K562 (cell line): ENCODE measurements around the gene ADAM20. TPM values are rescaled to one million over a fixed set of nuclear protein-coding genes. Genes with fewer than 3 reads are reported as not detected.

ENCODE experiments used
- ATAC-seq: fragments of 200-7000 bp; cut with Tn5 transposase; 3 replicates; pipeline ENCODE4 v1.9.1; 2020; ENCODE audit warnings: moderate library complexity
- Bru-seq: library from RNA; stranded (reverse); fragments of 400-500 nt; gene quantifications from one replicate; lab custom pipeline; 2021; lab: Mats Ljungman, UMichigan
- BruChase-seq, 2 experiments: library from RNA; stranded (reverse); fragments of 400-500 nt; gene quantifications; one replicate each; lab custom pipeline; 2021; lab: Mats Ljungman, UMichigan
- BruUV-seq: library from RNA; stranded (reverse); fragments of 400-500 nt; replicated peaks from 2 replicates; lab custom pipeline; 2021; lab: Mats Ljungman, UMichigan
- CTCF ChIA-PET: fragments of 300-600 bp; formaldehyde crosslinking; extraction: SDS; loops from one replicate; lab custom pipeline; 2021; ENCODE audit warnings: low intra/inter-chr PET ratio; lab: Yijun Ruan, JAX
- POLR2A ChIA-PET: fragments of 300-600, 350-650 bp; sonication (Branson Sonifier 250); formaldehyde crosslinking; extraction: SDS; loops from one replicate; lab custom pipeline; 2021; ENCODE audit warnings: antibody characterized with exemption, inconsistent platforms; lab: Yijun Ruan, JAX
- DNase-seq, 4 experiments: peaks; one replicate each; pipeline versions ENCODE4 v3.0.0 to v3.0.0-alpha.2; 2011 to 2018; ENCODE audit warnings: low spot score in 3 of 4, mixed read lengths in 3 of 4; ENCODE audit errors: extremely low read depth in 1 of 4
- FAIRE-seq: peaks from 2 replicates; lab custom pipeline; 2011; peaks lifted over from hg19 to GRCh38; lab: Jason Lieb, UNC
- H2AFZ ChIP-seq: 2 replicates; pipeline ENCODE4 v1.6.0; 2011; ENCODE audit warnings: low read depth, low read length, control low read depth, inconsistent platforms
- H3K27ac ChIP-seq: fragments of 200-600 bp; 3 replicates; pipeline ENCODE4 v1.8.0; 2011; ENCODE audit warnings: low read depth, mild to moderate bottlenecking, control low read depth, inconsistent platforms, low read length, moderate library complexity, mixed read lengths; ENCODE audit errors: extremely low read depth
- H3K27me3 ChIP-seq, 2 experiments: fragments of 300-600 bp in 1 of 2; 2 replicates in 1 of 2; 3 replicates in 1 of 2; pipeline versions ENCODE4 v1.6.0 to v1.8.0; 2011; ENCODE audit warnings: inconsistent platforms in 2 of 2, low read length in 2 of 2, mild to moderate bottlenecking in 1 of 2, mixed read lengths in 1 of 2, moderate library complexity in 1 of 2; ENCODE audit not compliant: control insufficient read depth in 2 of 2, insufficient read depth in 2 of 2
- H3K36me3 ChIP-seq: fragments of 300-600 bp; 3 replicates; pipeline ENCODE4 v1.8.0; 2011; ENCODE audit warnings: mild to moderate bottlenecking, low read length, inconsistent platforms; ENCODE audit not compliant: control insufficient read depth, insufficient read depth
- H3K4me1 ChIP-seq, 2 experiments: fragments of 200-600 bp in 1 of 2; replicated peaks in 1 of 2; 2 replicates in 1 of 2; 3 replicates in 1 of 2; pipeline versions ENCODE4 v1.5.1 to v1.8.0; 2011; ENCODE audit warnings: inconsistent platforms in 2 of 2, low read length in 2 of 2, mild to moderate bottlenecking in 1 of 2, mixed read lengths in 1 of 2, moderate library complexity in 1 of 2; ENCODE audit not compliant: control insufficient read depth in 2 of 2, insufficient read depth in 2 of 2
- H3K4me2 ChIP-seq: 2 replicates; pipeline ENCODE4 v1.6.1; 2011; ENCODE audit warnings: low read length, control low read depth, inconsistent platforms, mixed read lengths; ENCODE audit not compliant: insufficient read depth
- H3K4me3 ChIP-seq: fragments of 200-600 bp; sonication (generic), shearing (Covaris generic); 2 replicates; pipeline ENCODE4 v1.5.1; 2016; ENCODE audit warnings: control low read depth, inconsistent platforms
- H3K79me2 ChIP-seq: fragments of 200-600 bp; 3 replicates; pipeline ENCODE4 v1.8.0; 2011; ENCODE audit warnings: low read length, inconsistent platforms; ENCODE audit not compliant: control insufficient read depth, insufficient read depth
- H3K9ac ChIP-seq, 2 experiments: 2 replicates each; pipeline versions ENCODE4 v1.6.0 to v1.6.1; 2011; ENCODE audit warnings: low read depth in 2 of 2, low read length in 2 of 2, control low read depth in 1 of 2, inconsistent platforms in 1 of 2, mild to moderate bottlenecking in 1 of 2, mixed read lengths in 1 of 2; ENCODE audit not compliant: insufficient read depth in 1 of 2
- H3K9me1 ChIP-seq: one replicate; pipeline ENCODE4 v1.6.0; 2011; ENCODE audit warnings: inconsistent platforms, mild to moderate bottlenecking, low read length, moderate library complexity; ENCODE audit not compliant: control insufficient read depth, insufficient read depth
- H3K9me3 ChIP-seq: replicated peaks from 2 replicates; pipeline ENCODE4 v1.5.1; 2011; ENCODE audit warnings: low read depth, low read length, inconsistent platforms; ENCODE audit not compliant: control insufficient read depth, insufficient read depth
- H4K20me1 ChIP-seq: replicated peaks from 2 replicates; pipeline ENCODE4 v1.6.1; 2011; ENCODE audit warnings: low read length, inconsistent platforms, mixed read lengths; ENCODE audit not compliant: control insufficient read depth, insufficient read depth
- EP400 ChIP-seq: fragments of 450-650 bp; IDR thresholded peaks from 2 replicates; pipeline ENCODE4 v1.6.1; 2017; ENCODE audit warnings: antibody characterized with exemption, mild to moderate bottlenecking, moderate library complexity
- KLF13 ChIP-seq: fragments of 450-650 bp; IDR thresholded peaks from 2 replicates; pipeline ENCODE4 v1.6.1; 2016; ENCODE audit warnings: missing genetic modification characterization, low read depth, mild to moderate bottlenecking, missing compliant biosample characterization, moderate library complexity, borderline replicate concordance
- LCOR ChIP-seq: sonication (generic); formaldehyde crosslinking; IDR thresholded peaks from 2 replicates; pipeline ENCODE4 v1.8.0; 2022; ENCODE audit warnings: mild to moderate bottlenecking, missing genetic modification reagents
- PHF20 ChIP-seq: fragments of 450-650 bp; IDR thresholded peaks from 2 replicates; pipeline ENCODE4 v1.6.1; 2018; ENCODE audit not compliant: partially characterized antibody
- PHF8 ChIP-seq: fragments of 200-600 bp; sonication (generic); IDR thresholded peaks from 2 replicates; pipeline ENCODE4 v1.6.1; 2012; ENCODE audit warnings: mixed run types, mild to moderate bottlenecking, inconsistent platforms, low read length, moderate library complexity, borderline replicate concordance
- TSC22D4 ChIP-seq: fragments of 450-650 bp; IDR thresholded peaks from 2 replicates; pipeline ENCODE4 v1.6.1; 2016; ENCODE audit warnings: missing genetic modification characterization, missing biosample characterization, control low read depth
- ZNF311 ChIP-seq: fragments of 250-450 bp; sonication (Bioruptor Pico); IDR thresholded peaks from 2 replicates; pipeline ENCODE4 v1.4.0; 2020; ENCODE audit warnings: mild to moderate bottlenecking, moderate library complexity
- ZNF41 ChIP-seq: fragments of 250-450 bp; sonication (Bioruptor Pico); conservative IDR thresholded peaks from 2 replicates; pipeline ENCODE4 v1.4.0; 2020; ENCODE audit warnings: mild to moderate bottlenecking
- ZNF583 ChIP-seq: fragments of 250-450 bp; sonication (Bioruptor Pico); IDR thresholded peaks from 2 replicates; pipeline ENCODE4 v1.4.0; 2020
- in situ Hi-C: fragments of 300-500 bp; cut with MboI; formaldehyde crosslinking; loops from 4 replicates; pipeline ENCODE4 v1.15.0; 2018; ENCODE audit warnings: inconsistent platforms, mixed read lengths
- intact Hi-C: fragments of 100-400 bp; cut with micrococcal nuclease; formaldehyde crosslinking; loops from 2 replicates; pipeline ENCODE4 v1.14.2; 2022
- long read RNA-seq, 3 experiments: library from polyadenylated mRNA in 2 of 3; library from RNA in 1 of 3; unstranded in 2 of 3; stranded (forward) in 1 of 3; transcript quantifications; one replicate each; pipeline ENCODE4 v2.0.0, GENCODE V29; 2019 to 2022
- polyA minus RNA-seq, 3 experiments: library from RNA; depleted of rRNA, polyadenylated mRNA; stranded (reverse); fragments of >200 nt; gene quantifications; 2 replicates each; pipeline ENCODE4 v1.2.3, GENCODE V29; 2011
- polyA plus RNA-seq, 8 experiments: library from polyadenylated mRNA; depleted of rRNA in 4 of 8; stranded (reverse) in 5 of 8; unstranded in 3 of 8; fragments of >200 nt; fragmentation: Nextera tagmentation in 2 of 8; fragmentation: Illumina TruSeq in 1 of 8; extraction: Ambion mirVana in 2 of 8; extraction: Trizol in 1 of 8; gene quantifications; 2 replicates each; pipeline versions ENCODE4 v1.2.1 to v1.2.3, GENCODE V29; 2011 to 2014; ENCODE audit warnings: inconsistent platforms in 1 of 8, missing spikeins in 1 of 8
- total RNA-seq, 7 experiments: library from RNA; depleted of rRNA in 6 of 7; stranded (reverse); fragments of >200 nt in 6 of 7; fragmentation: Illumina TruSeq in 2 of 7; extraction: Trizol in 2 of 7; gene quantifications; 2 replicates each; pipeline versions ENCODE4 v1.2.1 to v1.2.3, GENCODE V29; 2011 to 2021; ENCODE audit warnings: low replicate concordance in 1 of 7
- TF ChIP-seq, protein P1 (sequence below): fragments of 250-450 bp; sonication (Bioruptor Pico); IDR thresholded peaks from 2 replicates; pipeline ENCODE4 v1.4.0; 2020; ENCODE audit warnings: mild to moderate bottlenecking, moderate library complexity, borderline replicate concordance
- TF ChIP-seq, protein P2 (sequence below): fragments of 250-450 bp; sonication (Bioruptor Pico); IDR thresholded peaks from 2 replicates; pipeline ENCODE4 v1.4.0; 2020; ENCODE audit warnings: mild to moderate bottlenecking, moderate library complexity
- TF ChIP-seq, protein P3 (sequence below): fragments of 450-650 bp; formaldehyde crosslinking; IDR thresholded peaks from 2 replicates; pipeline ENCODE4 v1.4.0; 2020; ENCODE audit warnings: mild to moderate bottlenecking

The ADAM20 gene
- 1.4 and 3.6 TPM in 2 replicates for total RNA-seq (2011; cell fraction: chromatin; rRNA removed; ENCODE audit: low replicate concordance)
- 0.50 and 1.1 TPM in 2 replicates for total RNA-seq (2011; cell fraction: nucleolus; rRNA removed)
- total RNA-seq (2011; cell fraction: nucleoplasm; rRNA removed), result 1.8 and 2.1 TPM in 2 replicates
- total RNA-seq (2014; rRNA removed), result 0.05 TPM in 1 of 2 replicates, not detected in the other
- 0.13 and 0.15 TPM in 2 replicates for total RNA-seq (2014; rRNA removed; fragmentation: Illumina TruSeq; extraction: Trizol)
- not detected in 2 replicates for total RNA-seq (2015; rRNA removed; fragmentation: Illumina TruSeq; extraction: Trizol)
- not detected in 2 replicates for total RNA-seq (2021)
- polyA plus RNA-seq (2011; rRNA removed), result 0.03 and 0.04 TPM in 2 replicates
- polyA plus RNA-seq (2011; cell fraction: cytosol; rRNA removed), result not detected in 2 replicates
- polyA plus RNA-seq (2011; cell fraction: nucleus; rRNA removed), result 0.13 and 0.27 TPM in 2 replicates
- not detected in 2 replicates for polyA plus RNA-seq (2012)
- polyA plus RNA-seq (2014; fragmentation: Illumina TruSeq; extraction: Trizol), result not detected in 2 replicates
- under 1 TPM in 1 of 2 experiments, not detected in 1; 0.03 TPM for polyA plus RNA-seq (2014; fragmentation: Nextera tagmentation; extraction: Ambion mirVana)
- not detected in 2 replicates for polyA plus RNA-seq (2014; rRNA removed)
- 0.49 and 1.1 TPM in 2 replicates for polyA minus RNA-seq (2011; rRNA and poly(A)+ RNA removed)
- polyA minus RNA-seq (2011; cell fraction: cytosol; rRNA and poly(A)+ RNA removed), result not detected in 2 replicates
- polyA minus RNA-seq (2011; cell fraction: nucleus; rRNA and poly(A)+ RNA removed), result 0.67 and 1.2 TPM in 2 replicates
- Bru-seq, nascent RNA, result percentile 31 among the genes with signal in this experiment
- BruChase-seq, experiment 1, labeled RNA remaining after a 2-hour chase, result percentile 61 among the genes with signal in this experiment
- percentile 61 among the genes with signal in this experiment for BruChase-seq, experiment 2, labeled RNA remaining after a 6-hour chase
- long read RNA-seq, experiment 1, result 0 reads
- long read RNA-seq, experiment 2, result 0 reads
- long read RNA-seq, experiment 3, result 0 reads

DNA sequence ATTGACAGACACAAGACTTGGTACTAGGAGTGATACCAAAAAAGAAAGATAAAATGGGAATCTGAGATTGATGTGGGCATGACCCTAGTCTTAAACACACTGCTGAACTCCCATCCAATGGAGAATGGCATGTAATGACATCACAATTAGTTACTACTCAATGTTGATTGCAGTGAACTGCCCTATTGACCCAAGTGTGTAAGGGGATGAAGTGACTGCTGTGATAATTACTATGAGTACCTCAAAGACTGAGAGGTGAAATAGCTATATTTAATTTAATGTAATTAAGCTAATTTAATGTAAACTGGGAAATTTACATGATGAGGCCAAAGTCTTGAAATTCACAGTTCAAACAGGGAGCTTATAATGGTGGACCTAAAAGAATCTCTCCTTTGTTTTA lies at the start of gene ADAM20:
TSS of gene ADAM20 (minus strand) at position 101 of the 400 bp plus-strand sequence. CDS start 10,247 bp downstream, outside the sequence.
- intact Hi-C loops, result no loop called here
- POLR2A ChIA-PET, result no interaction called here
- Histone ChIP-seq H3K27ac (no peak within 1 kb of the TSS), H3K9me3 (peaks cover 2% of the 10 kb centered on the region), H3K36me3 (no peaks in the 10 kb centered on the region), H3K4me3 (no peak within 1 kb of the TSS), H3K4me1 (no peaks in the 10 kb centered on the region; a peak in 1 of 5 replicates), H3K9ac (no peak within 1 kb of the TSS), H3K79me2 (no peaks in the 10 kb centered on the region), H2AFZ (no peak within 1 kb of the TSS), H4K20me1 (no peaks in the 10 kb centered on the region), H3K27me3 (no peaks in the 10 kb centered on the region), H3K9me1 (no peaks in the 10 kb centered on the region), H3K4me2 (no peak within 1 kb of the TSS)
- BruUV-seq, result no TSS peak
- in situ Hi-C loops, result no loop called here
- no peak for DNase-seq
- FAIRE-seq, result no peak
- no peak for ATAC-seq
- CTCF ChIA-PET, result no interaction called here
- TF ChIP-seq EP400 (no peak), PHF20 (no peak), ZNF311 (CRISPR knock-in tag) (no peak), KLF13 (tag) (no peak), ZNF41 (CRISPR knock-in tag) (no peak), LCOR (CRISPR knock-in tag) (no peak), TSC22D4 (no peak), ZNF583 (CRISPR knock-in tag) (no peak), PHF8 (no peak)
- TF ChIP-seq, protein P1, sequence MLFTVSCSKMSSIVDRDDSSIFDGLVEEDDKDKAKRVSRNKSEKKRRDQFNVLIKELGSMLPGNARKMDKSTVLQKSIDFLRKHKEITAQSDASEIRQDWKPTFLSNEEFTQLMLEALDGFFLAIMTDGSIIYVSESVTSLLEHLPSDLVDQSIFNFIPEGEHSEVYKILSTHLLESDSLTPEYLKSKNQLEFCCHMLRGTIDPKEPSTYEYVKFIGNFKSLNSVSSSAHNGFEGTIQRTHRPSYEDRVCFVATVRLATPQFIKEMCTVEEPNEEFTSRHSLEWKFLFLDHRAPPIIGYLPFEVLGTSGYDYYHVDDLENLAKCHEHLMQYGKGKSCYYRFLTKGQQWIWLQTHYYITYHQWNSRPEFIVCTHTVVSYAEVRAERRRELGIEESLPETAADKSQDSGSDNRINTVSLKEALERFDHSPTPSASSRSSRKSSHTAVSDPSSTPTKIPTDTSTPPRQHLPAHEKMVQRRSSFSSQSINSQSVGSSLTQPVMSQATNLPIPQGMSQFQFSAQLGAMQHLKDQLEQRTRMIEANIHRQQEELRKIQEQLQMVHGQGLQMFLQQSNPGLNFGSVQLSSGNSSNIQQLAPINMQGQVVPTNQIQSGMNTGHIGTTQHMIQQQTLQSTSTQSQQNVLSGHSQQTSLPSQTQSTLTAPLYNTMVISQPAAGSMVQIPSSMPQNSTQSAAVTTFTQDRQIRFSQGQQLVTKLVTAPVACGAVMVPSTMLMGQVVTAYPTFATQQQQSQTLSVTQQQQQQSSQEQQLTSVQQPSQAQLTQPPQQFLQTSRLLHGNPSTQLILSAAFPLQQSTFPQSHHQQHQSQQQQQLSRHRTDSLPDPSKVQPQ (CRISPR knock-in tag), result no peak
- TF ChIP-seq, protein P2, sequence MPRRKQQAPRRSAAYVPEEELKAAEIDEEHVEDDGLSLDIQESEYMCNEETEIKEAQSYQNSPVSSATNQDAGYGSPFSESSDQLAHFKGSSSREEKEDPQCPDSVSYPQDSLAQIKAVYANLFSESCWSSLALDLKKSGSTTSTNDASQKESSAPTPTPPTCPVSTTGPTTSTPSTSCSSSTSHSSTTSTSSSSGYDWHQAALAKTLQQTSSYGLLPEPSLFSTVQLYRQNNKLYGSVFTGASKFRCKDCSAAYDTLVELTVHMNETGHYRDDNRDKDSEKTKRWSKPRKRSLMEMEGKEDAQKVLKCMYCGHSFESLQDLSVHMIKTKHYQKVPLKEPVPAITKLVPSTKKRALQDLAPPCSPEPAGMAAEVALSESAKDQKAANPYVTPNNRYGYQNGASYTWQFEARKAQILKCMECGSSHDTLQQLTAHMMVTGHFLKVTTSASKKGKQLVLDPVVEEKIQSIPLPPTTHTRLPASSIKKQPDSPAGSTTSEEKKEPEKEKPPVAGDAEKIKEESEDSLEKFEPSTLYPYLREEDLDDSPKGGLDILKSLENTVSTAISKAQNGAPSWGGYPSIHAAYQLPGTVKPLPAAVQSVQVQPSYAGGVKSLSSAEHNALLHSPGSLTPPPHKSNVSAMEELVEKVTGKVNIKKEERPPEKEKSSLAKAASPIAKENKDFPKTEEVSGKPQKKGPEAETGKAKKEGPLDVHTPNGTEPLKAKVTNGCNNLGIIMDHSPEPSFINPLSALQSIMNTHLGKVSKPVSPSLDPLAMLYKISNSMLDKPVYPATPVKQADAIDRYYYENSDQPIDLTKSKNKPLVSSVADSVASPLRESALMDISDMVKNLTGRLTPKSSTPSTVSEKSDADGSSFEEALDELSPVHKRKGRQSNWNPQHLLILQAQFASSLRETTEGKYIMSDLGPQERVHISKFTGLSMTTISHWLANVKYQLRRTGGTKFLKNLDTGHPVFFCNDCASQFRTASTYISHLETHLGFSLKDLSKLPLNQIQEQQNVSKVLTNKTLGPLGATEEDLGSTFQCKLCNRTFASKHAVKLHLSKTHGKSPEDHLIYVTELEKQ (CRISPR knock-in tag), result no peak
- TF ChIP-seq, protein P3, sequence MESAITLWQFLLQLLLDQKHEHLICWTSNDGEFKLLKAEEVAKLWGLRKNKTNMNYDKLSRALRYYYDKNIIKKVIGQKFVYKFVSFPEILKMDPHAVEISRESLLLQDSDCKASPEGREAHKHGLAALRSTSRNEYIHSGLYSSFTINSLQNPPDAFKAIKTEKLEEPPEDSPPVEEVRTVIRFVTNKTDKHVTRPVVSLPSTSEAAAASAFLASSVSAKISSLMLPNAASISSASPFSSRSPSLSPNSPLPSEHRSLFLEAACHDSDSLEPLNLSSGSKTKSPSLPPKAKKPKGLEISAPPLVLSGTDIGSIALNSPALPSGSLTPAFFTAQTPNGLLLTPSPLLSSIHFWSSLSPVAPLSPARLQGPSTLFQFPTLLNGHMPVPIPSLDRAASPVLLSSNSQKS, result no peak
